CD14-positive monocyte (primary cell): ENCODE measurements around the gene PSMD14. TPM values are rescaled to one million over a fixed set of nuclear protein-coding genes. Genes with fewer than 3 reads are reported as not detected.

Experiments
- DNase-seq, 3 donors: peaks; one replicate each; pipeline ENCODE4 v3.0.0-alpha.2; 2011 to 2022
- H2AFZ ChIP-seq: 2 replicates; pipeline ENCODE4 v1.6.0; 2012; ENCODE audit warnings: mild to moderate bottlenecking, low read depth, low read length, inconsistent platforms; ENCODE audit not compliant: insufficient read depth, poor library complexity, severe bottlenecking
- H3K27ac ChIP-seq, 2 donors: 1 replicate in 1 of 2; 2 replicates in 1 of 2; pipeline ENCODE4 v1.5.1; 2012 to 2013; ENCODE audit warnings: low read length in 2 of 2, control low read depth in 1 of 2, inconsistent platforms in 1 of 2, low read depth in 1 of 2, mild to moderate bottlenecking in 1 of 2
- H3K27me3 ChIP-seq, 2 donors: one replicate each; pipeline versions ENCODE4 v1.6.0 to v1.6.1; 2011 to 2013; ENCODE audit warnings: low read length in 2 of 2; ENCODE audit not compliant: control insufficient read depth in 2 of 2, insufficient read depth in 2 of 2
- H3K36me3 ChIP-seq, 2 donors: replicated peaks in 1 of 2; 1 replicate in 1 of 2; 2 replicates in 1 of 2; pipeline versions ENCODE4 v1.5.1 to v1.6.1; 2012 to 2013; ENCODE audit warnings: low read length in 2 of 2, control low read depth in 1 of 2, inconsistent platforms in 1 of 2, mild to moderate bottlenecking in 1 of 2; ENCODE audit not compliant: insufficient read depth in 2 of 2, control insufficient read depth in 1 of 2
- H3K4me1 ChIP-seq, 2 donors: 1 replicate in 1 of 2; 2 replicates in 1 of 2; pipeline versions ENCODE4 v1.5.1 to v1.6.1; 2012 to 2013; ENCODE audit warnings: low read length in 2 of 2, control low read depth in 1 of 2, inconsistent platforms in 1 of 2, mild to moderate bottlenecking in 1 of 2, moderate library complexity in 1 of 2; ENCODE audit not compliant: insufficient read depth in 2 of 2, control insufficient read depth in 1 of 2
- H3K4me2 ChIP-seq: replicated peaks from 2 replicates; pipeline ENCODE3; 2012; ENCODE audit warnings: low read length, moderate library complexity, mild to moderate bottlenecking; ENCODE audit not compliant: poor library complexity, severe bottlenecking; ENCODE audit errors: extremely low read depth
- H3K4me3 ChIP-seq, 3 experiments: fragments of 200-600 bp in 1 of 3; sonication (generic) in 1 of 3; replicated peaks in 1 of 3; 1 replicate in 2 of 3; 2 replicates in 1 of 3; pipeline ENCODE4 v1.5.1; 2011 to 2013; ENCODE audit warnings: low read length in 3 of 3, mild to moderate bottlenecking in 3 of 3, control low read depth in 2 of 3, low read depth in 2 of 3, inconsistent platforms in 1 of 3, moderate library complexity in 1 of 3
- H3K79me2 ChIP-seq: 2 replicates; pipeline ENCODE4 v1.6.0; 2012; ENCODE audit warnings: mild to moderate bottlenecking, control low read depth, inconsistent platforms, low read length, moderate library complexity; ENCODE audit not compliant: insufficient read depth
- H3K9ac ChIP-seq: 2 replicates; pipeline ENCODE4 v1.6.0; 2017; ENCODE audit warnings: low read length, mild to moderate bottlenecking; ENCODE audit not compliant: insufficient read depth, poor library complexity, severe bottlenecking
- H3K9me3 ChIP-seq, 2 donors: replicated peaks in 1 of 2; 1 replicate in 1 of 2; 2 replicates in 1 of 2; pipeline versions ENCODE4 v1.5.1 to v1.6.1; 2012 to 2013; ENCODE audit warnings: low read length in 2 of 2, control low read depth in 1 of 2; ENCODE audit not compliant: control insufficient read depth in 1 of 2, insufficient read depth in 1 of 2
- H4K20me1 ChIP-seq: 2 replicates; pipeline ENCODE4 v1.6.0; 2012; ENCODE audit warnings: mild to moderate bottlenecking, low read length, control low read depth, moderate library complexity; ENCODE audit not compliant: insufficient read depth
- H3K27ac Mint-ChIP-seq, 7 donors: one replicate each; pipeline ENCODE4 v1.8.0; 2020; ENCODE audit warnings: mild to moderate bottlenecking in 7 of 7, mixed read lengths in 7 of 7, moderate library complexity in 6 of 7, inconsistent platforms in 2 of 7
- H3K27me3 Mint-ChIP-seq, 3 donors: one replicate each; pipeline ENCODE4 v1.8.0; 2021 to 2022; ENCODE audit warnings: low read depth in 3 of 3, mild to moderate bottlenecking in 3 of 3, mixed read lengths in 3 of 3, moderate library complexity in 3 of 3, inconsistent platforms in 1 of 3
- H3K36me3 Mint-ChIP-seq, 2 donors: one replicate each; pipeline ENCODE4 v1.8.0; 2020; ENCODE audit warnings: mixed read lengths in 2 of 2, inconsistent platforms in 1 of 2, mild to moderate bottlenecking in 1 of 2
- H3K4me1 Mint-ChIP-seq: one replicate; pipeline ENCODE4 v1.8.0; 2020; ENCODE audit warnings: mild to moderate bottlenecking, mixed read lengths
- H3K4me3 Mint-ChIP-seq, 2 donors: one replicate each; pipeline ENCODE4 v1.8.0; 2020; ENCODE audit warnings: mild to moderate bottlenecking in 2 of 2, mixed read lengths in 2 of 2, moderate library complexity in 1 of 2
- H3K9me3 Mint-ChIP-seq, 7 donors: one replicate each; pipeline ENCODE4 v1.8.0; 2020 to 2022; ENCODE audit warnings: mixed read lengths in 7 of 7, mild to moderate bottlenecking in 6 of 7, moderate library complexity in 6 of 7, inconsistent platforms in 2 of 7
- CTCF ChIP-seq: fragments of 200-600 bp; IDR thresholded peaks from one replicate; pipeline ENCODE4 v1.8.0; 2022; ENCODE audit warnings: antibody characterized with exemption, mild to moderate bottlenecking
- WGBS: methylation state at CpG from one replicate; pipeline ENCODE4 v1.1.5; 2013; ENCODE audit warnings: missing lambda C conversion rate; ENCODE audit not compliant: insufficient coverage; 5-methylcytosine and 5-hydroxymethylcytosine counted together
- intact Hi-C, 2 donors: fragments of 100-400 bp; cut with micrococcal nuclease; formaldehyde crosslinking; loops; one replicate each; pipeline versions ENCODE4 v1.15.0 to v1.15.1; 2023
- polyA plus RNA-seq, 3 donors: library from polyadenylated mRNA; depleted of rRNA in 1 of 3; unstranded in 2 of 3; stranded (reverse) in 1 of 3; fragments of 300-500 nt in 2 of 3; fragments of >200 nt in 1 of 3; fragmentation: Illumina TruSeq in 2 of 3; gene quantifications; 1 replicate in 2 of 3; 2 replicates in 1 of 3; pipeline ENCODE4 v1.2.3, GENCODE V29; 2012 to 2021

Gene PSMD14
- polyA plus RNA-seq, 3 donors, result 8.7 to 37.8 (median 29.3) TPM

GRCh38 chr2:161316701-161317100, 8.5 kb downstream of the PSMD14 start:
- no peak overlapping the region for H3K4me3 ChIP-seq
- H3K36me3 ChIP-seq, result peaks cover 9 to 26% of the 10 kb centered on the region in 2 donors
- Mint-ChIP-seq H3K27me3 (no peaks in the 10 kb centered on the region), H3K4me3 (no peak overlapping the region), H3K36me3 (peaks cover 21 to 41% of the 10 kb centered on the region in 2 donors), H3K4me1 (peaks cover 10% of the 10 kb centered on the region), H3K27ac (no peak overlapping the region), H3K9me3 (no peaks in the 10 kb centered on the region)
- H3K9ac ChIP-seq, result no peak overlapping the region
- no peaks in the 10 kb centered on the region for H4K20me1 ChIP-seq
- intact Hi-C loops, result no loop called here
- H3K9me3 ChIP-seq, result no peaks in the 10 kb centered on the region
- no peaks in the 10 kb centered on the region for H3K4me1 ChIP-seq
- H3K4me2 ChIP-seq, result no peak overlapping the region
- TF ChIP-seq CTCF, result no peak
- H3K27ac ChIP-seq, result no peak overlapping the region
- H2AFZ ChIP-seq, result no peak overlapping the region
- no peaks in the 10 kb centered on the region for H3K27me3 ChIP-seq
- DNase-seq, result no peak
- peaks cover 66% of the 10 kb centered on the region for H3K79me2 ChIP-seq

GRCh38 chr2:161321944-161322648, 13.9 kb downstream of the PSMD14 start:
- H3K4me3 ChIP-seq, result no peak overlapping the region
- 93% methylated on average over 4 of the region's 6 CpGs for WGBS
- Mint-ChIP-seq H3K27ac (no peak overlapping the region), H3K4me3 (no peak overlapping the region), H3K4me1 (peaks cover 4% of the 10 kb centered on the region), H3K36me3 (peaks cover 39 to 64% of the 10 kb centered on the region in 2 donors), H3K9me3 (no peaks in the 10 kb centered on the region), H3K27me3 (no peaks in the 10 kb centered on the region)
- intact Hi-C loops, result no loop called here
- H3K4me2 ChIP-seq, result no peak overlapping the region
- no peak for DNase-seq
- H3K9ac ChIP-seq, result no peak overlapping the region
- no peak overlapping the region for H2AFZ ChIP-seq
- H3K9me3 ChIP-seq, result no peaks in the 10 kb centered on the region
- TF ChIP-seq CTCF, result no peak
- no peaks in the 10 kb centered on the region for H3K4me1 ChIP-seq
- no peaks in the 10 kb centered on the region for H4K20me1 ChIP-seq
- H3K79me2 ChIP-seq, result peaks cover 16% of the 10 kb centered on the region
- H3K27ac ChIP-seq, result no peak overlapping the region
- H3K27me3 ChIP-seq, result no peaks in the 10 kb centered on the region
- peaks cover 20 to 67% of the 10 kb centered on the region in 2 donors for H3K36me3 ChIP-seq
